H9 (cell line): Measurements from ENCODE around the gene HP. TPM values are rescaled to one million over a fixed set of nuclear protein-coding genes. Genes with fewer than 3 reads are reported as not detected.

Experiments used
- DNase-seq: peaks from one replicate; pipeline ENCODE4 v3.0.0-alpha.2; 2017
- H2AFZ ChIP-seq: one replicate; pipeline ENCODE4 v1.6.1; 2013; ENCODE audit warnings: mild to moderate bottlenecking, low read length, control low read depth, moderate library complexity
- H2AK5ac ChIP-seq: 2 replicates; pipeline ENCODE4 v1.6.1; 2013; ENCODE audit warnings: low read length, control low read depth, mixed read lengths; ENCODE audit not compliant: insufficient read length
- H2BK120ac ChIP-seq: one replicate; pipeline ENCODE4 v1.6.1; 2013; ENCODE audit warnings: low read depth, mild to moderate bottlenecking, low read length, control low read depth, inconsistent platforms; ENCODE audit not compliant: poor library complexity, severe bottlenecking
- H2BK12ac ChIP-seq: 2 replicates; pipeline ENCODE4 v1.6.1; 2013; ENCODE audit warnings: low read length, control low read depth, mixed read lengths, low read depth; ENCODE audit not compliant: insufficient read length
- H2BK15ac ChIP-seq: 2 replicates; pipeline ENCODE4 v1.6.1; 2013; ENCODE audit warnings: low read depth, low read length, control low read depth
- H2BK20ac ChIP-seq: one replicate; pipeline ENCODE4 v1.6.1; 2013; ENCODE audit warnings: low read depth, mild to moderate bottlenecking, low read length, control low read depth, inconsistent platforms; ENCODE audit not compliant: poor library complexity, severe bottlenecking
- H2BK5ac ChIP-seq: 2 replicates; pipeline ENCODE4 v1.6.1; 2013; ENCODE audit warnings: low read length, control low read depth, mixed read lengths; ENCODE audit not compliant: insufficient read length
- H3K14ac ChIP-seq: 2 replicates; pipeline ENCODE4 v1.6.1; 2013; ENCODE audit warnings: low read length, control low read depth; ENCODE audit not compliant: insufficient read depth
- H3K18ac ChIP-seq: 2 replicates; pipeline ENCODE4 v1.6.1; 2013; ENCODE audit warnings: low read depth, mild to moderate bottlenecking, mixed read lengths, low read length, control low read depth; ENCODE audit not compliant: insufficient read length
- H3K23ac ChIP-seq: 2 replicates; pipeline ENCODE4 v1.6.1; 2013; ENCODE audit warnings: low read length, control low read depth, mixed read lengths, low read depth; ENCODE audit not compliant: insufficient read length
- H3K23me2 ChIP-seq: 2 replicates; pipeline ENCODE4 v1.6.1; 2013; ENCODE audit warnings: low read depth, mild to moderate bottlenecking, mixed read lengths, low read length, control low read depth; ENCODE audit not compliant: insufficient read length, poor library complexity, severe bottlenecking
- H3K27ac ChIP-seq: 2 replicates; pipeline ENCODE4 v1.5.1; 2013; ENCODE audit warnings: low read length, control low read depth, mixed read lengths, low read depth; ENCODE audit not compliant: insufficient read length
- H3K27me3 ChIP-seq: 2 replicates; pipeline ENCODE4 v1.6.1; 2013; ENCODE audit warnings: low read length, control low read depth, inconsistent platforms; ENCODE audit not compliant: insufficient read depth
- H3K4ac ChIP-seq: 2 replicates; pipeline ENCODE4 v1.6.1; 2013; ENCODE audit warnings: low read depth, mild to moderate bottlenecking, control low read depth, inconsistent platforms, low read length, moderate library complexity
- H3K4me1 ChIP-seq: 2 replicates; pipeline ENCODE4 v1.6.1; 2013; ENCODE audit warnings: low read length, control low read depth, inconsistent platforms; ENCODE audit not compliant: insufficient read depth
- H3K4me2 ChIP-seq: 2 replicates; pipeline ENCODE4 v1.6.1; 2013; ENCODE audit warnings: low read length, control low read depth, mixed read lengths; ENCODE audit not compliant: insufficient read length, insufficient read depth
- H3K56ac ChIP-seq: 2 replicates; pipeline ENCODE4 v1.6.1; 2013; ENCODE audit warnings: low read depth, mild to moderate bottlenecking, mixed read lengths, low read length, control low read depth; ENCODE audit not compliant: insufficient read length
- H3K79me1 ChIP-seq: 2 replicates; pipeline ENCODE4 v1.6.1; 2013; ENCODE audit warnings: low read depth, mild to moderate bottlenecking, moderate library complexity, low read length, control low read depth, inconsistent platforms; ENCODE audit not compliant: insufficient read depth, poor library complexity, severe bottlenecking
- H3K79me2 ChIP-seq: 2 replicates; pipeline ENCODE4 v1.6.1; 2013; ENCODE audit warnings: low read length, control low read depth, inconsistent platforms; ENCODE audit not compliant: insufficient read depth
- H3K9ac ChIP-seq: 2 replicates; pipeline ENCODE4 v1.6.1; 2013; ENCODE audit warnings: low read length, control low read depth, mixed read lengths; ENCODE audit not compliant: insufficient read length; ENCODE audit errors: extremely low read depth
- H3K9me3 ChIP-seq: one replicate; pipeline ENCODE4 v1.6.1; 2013; ENCODE audit warnings: low read depth, low read length, inconsistent platforms; ENCODE audit not compliant: control insufficient read depth
- H3T11ph ChIP-seq: one replicate; pipeline ENCODE4 v1.6.1; 2013; ENCODE audit warnings: mild to moderate bottlenecking, low read length, control low read depth, inconsistent platforms
- H4K20me1 ChIP-seq: one replicate; pipeline ENCODE4 v1.6.1; 2013; ENCODE audit not compliant: control insufficient read depth, insufficient read length, insufficient read depth
- H4K5ac ChIP-seq: 2 replicates; pipeline ENCODE4 v1.6.1; 2013; ENCODE audit warnings: low read depth, mild to moderate bottlenecking, mixed read lengths, low read length, control low read depth; ENCODE audit not compliant: insufficient read length
- H4K8ac ChIP-seq: replicated peaks from 2 replicates; pipeline ENCODE4 v1.6.1; 2013; ENCODE audit warnings: low read length, control low read depth, mixed read lengths, low read depth; ENCODE audit not compliant: insufficient read length
- H4K91ac ChIP-seq: 2 replicates; pipeline ENCODE4 v1.6.1; 2013; ENCODE audit warnings: low read depth, mild to moderate bottlenecking, moderate library complexity, mixed read lengths, low read length, control low read depth; ENCODE audit not compliant: insufficient read length
- H3K27ac Mint-ChIP-seq, 3 experiments: 2 replicates in 2 of 3; 3 replicates in 1 of 3; pipeline ENCODE4 v1.8.0; 2020 to 2021; ENCODE audit warnings: mixed read lengths in 3 of 3, mild to moderate bottlenecking in 1 of 3, moderate library complexity in 1 of 3
- H3K27me3 Mint-ChIP-seq: 2 replicates; pipeline ENCODE4 v1.8.0; 2021; ENCODE audit warnings: low read depth, mild to moderate bottlenecking, moderate library complexity, mixed read lengths
- H3K36me3 Mint-ChIP-seq, 3 experiments: 2 replicates in 2 of 3; 3 replicates in 1 of 3; pipeline ENCODE4 v1.8.0; 2020 to 2021; ENCODE audit warnings: low read depth in 3 of 3, mixed read lengths in 3 of 3; ENCODE audit not compliant: insufficient read depth in 1 of 3
- H3K4me1 Mint-ChIP-seq, 2 experiments: 2 replicates each; pipeline ENCODE4 v1.8.0; 2020; ENCODE audit warnings: mixed read lengths in 2 of 2
- H3K4me3 Mint-ChIP-seq, 2 experiments: 2 replicates in 1 of 2; 3 replicates in 1 of 2; pipeline ENCODE4 v1.8.0; 2020 to 2021; ENCODE audit warnings: mild to moderate bottlenecking in 2 of 2, mixed read lengths in 2 of 2, moderate library complexity in 1 of 2
- H3K9me3 Mint-ChIP-seq, 2 experiments: 2 replicates in 1 of 2; 3 replicates in 1 of 2; pipeline ENCODE4 v1.8.0; 2020; ENCODE audit warnings: mild to moderate bottlenecking in 2 of 2, mixed read lengths in 2 of 2, moderate library complexity in 1 of 2
- WGBS: extraction: QIAGEN DNeasy Blood & Tissue Kit; methylation state at CpG from one replicate; pipeline ENCODE4 v1.1.7; 2013; ENCODE audit warnings: missing lambda C conversion rate, low lambda C conversion rate, mixed read lengths; ENCODE audit not compliant: insufficient read length; ENCODE audit errors: extremely low coverage; 5-methylcytosine and 5-hydroxymethylcytosine counted together
- total RNA-seq: library from RNA; stranded (reverse); gene quantifications from 2 replicates; pipeline ENCODE4 v1.2.1, GENCODE V29; 2021
- TF ChIP-seq, protein P1 (sequence below): fragments of 200-600 bp; sonication (generic); conservative IDR thresholded peaks from 3 replicates; pipeline ENCODE4 v1.8.0; 2021; ENCODE audit warnings: antibody characterized with exemption, mild to moderate bottlenecking

The HP gene
- total RNA-seq, 1 experiment from 2014 or later, result not detected

DNA sequence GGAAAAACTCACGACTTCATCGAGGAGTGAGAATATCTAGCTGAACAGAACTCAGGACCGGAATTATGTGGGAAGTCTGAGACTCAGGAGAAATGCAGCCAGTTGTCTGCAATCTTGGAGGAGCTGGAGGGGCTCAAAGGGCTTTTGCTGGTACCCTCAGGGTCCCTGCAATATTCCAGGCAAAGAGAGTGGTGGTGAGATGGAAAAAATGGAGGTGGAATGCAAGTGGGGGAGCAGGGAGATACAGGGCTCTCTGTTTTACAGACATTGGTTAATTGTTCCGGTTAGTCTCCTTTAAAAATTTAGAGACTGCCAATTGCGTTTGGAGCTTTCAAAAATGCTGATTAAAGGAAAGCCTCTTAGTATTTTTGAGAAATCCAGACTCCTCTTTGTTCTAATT is 18.2 kb upstream of the HP start:
- H4K20me1 ChIP-seq, result no peaks in the 10 kb centered on the region
- TF ChIP-seq, protein P1, sequence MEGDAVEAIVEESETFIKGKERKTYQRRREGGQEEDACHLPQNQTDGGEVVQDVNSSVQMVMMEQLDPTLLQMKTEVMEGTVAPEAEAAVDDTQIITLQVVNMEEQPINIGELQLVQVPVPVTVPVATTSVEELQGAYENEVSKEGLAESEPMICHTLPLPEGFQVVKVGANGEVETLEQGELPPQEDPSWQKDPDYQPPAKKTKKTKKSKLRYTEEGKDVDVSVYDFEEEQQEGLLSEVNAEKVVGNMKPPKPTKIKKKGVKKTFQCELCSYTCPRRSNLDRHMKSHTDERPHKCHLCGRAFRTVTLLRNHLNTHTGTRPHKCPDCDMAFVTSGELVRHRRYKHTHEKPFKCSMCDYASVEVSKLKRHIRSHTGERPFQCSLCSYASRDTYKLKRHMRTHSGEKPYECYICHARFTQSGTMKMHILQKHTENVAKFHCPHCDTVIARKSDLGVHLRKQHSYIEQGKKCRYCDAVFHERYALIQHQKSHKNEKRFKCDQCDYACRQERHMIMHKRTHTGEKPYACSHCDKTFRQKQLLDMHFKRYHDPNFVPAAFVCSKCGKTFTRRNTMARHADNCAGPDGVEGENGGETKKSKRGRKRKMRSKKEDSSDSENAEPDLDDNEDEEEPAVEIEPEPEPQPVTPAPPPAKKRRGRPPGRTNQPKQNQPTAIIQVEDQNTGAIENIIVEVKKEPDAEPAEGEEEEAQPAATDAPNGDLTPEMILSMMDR, result no peak
- H2BK120ac ChIP-seq, result no peak overlapping the region
- H3K36me3 Mint-ChIP-seq, result no peaks in the 10 kb centered on the region; a peak in 1 of 7 replicates
- DNase-seq, result no peak
- peaks cover 11 to 16% of the 10 kb centered on the region in 2 experiments for H3K4me1 Mint-ChIP-seq
- no peak overlapping the region for H2AFZ ChIP-seq
- no peak overlapping the region for H4K91ac ChIP-seq
- H3K23ac ChIP-seq, result no peak overlapping the region
- H3K27ac Mint-ChIP-seq, result peak overlapping the region in 2 of 3 experiments; percentile 3 to 76; a peak in 2 of 7 replicates
- no peak overlapping the region for H3K4me2 ChIP-seq
- H4K5ac ChIP-seq, result no peak overlapping the region
- no peaks in the 10 kb centered on the region for H3K79me1 ChIP-seq
- H3K27ac ChIP-seq, result no peak overlapping the region
- no peaks in the 10 kb centered on the region; the same call in 1 of the 2 replicates for H3K79me2 ChIP-seq
- no peak overlapping the region for H3K9ac ChIP-seq
- H3K4ac ChIP-seq, result no peak overlapping the region
- no peaks in the 10 kb centered on the region for H3K4me1 ChIP-seq
- no peak overlapping the region for H2BK12ac ChIP-seq
- no peak overlapping the region for H3K4me3 Mint-ChIP-seq
- H3K14ac ChIP-seq, result no peak overlapping the region
- H4K8ac ChIP-seq, result no peak overlapping the region
- H3K23me2 ChIP-seq, result no peaks in the 10 kb centered on the region
- no CpG with 5 or more reads among the region's 5 CpGs for WGBS
- H2BK15ac ChIP-seq, result no peak overlapping the region
- H3K27me3 ChIP-seq, result no peaks in the 10 kb centered on the region
- no peak overlapping the region for H3K56ac ChIP-seq
- H3K18ac ChIP-seq, result no peak overlapping the region
- H2BK20ac ChIP-seq, result no peak overlapping the region
- H2BK5ac ChIP-seq, result no peak overlapping the region
- H3T11ph ChIP-seq, result no peak overlapping the region
- no peaks in the 10 kb centered on the region for H3K9me3 ChIP-seq
- H2AK5ac ChIP-seq, result no peak overlapping the region
- H3K27me3 Mint-ChIP-seq, result no peaks in the 10 kb centered on the region
- H3K9me3 Mint-ChIP-seq, result no peaks in the 10 kb centered on the region; a peak in 1 of 5 replicates
